HCT116 (cell line): ENCODE results near the gene MBTPS1. TPM values are rescaled to one million over a fixed set of nuclear protein-coding genes. Genes with fewer than 3 reads are reported as not detected.

ENCODE experiments used
- ATAC-seq: fragments of 200-7000 bp; cut with Tn5 transposase; 2 replicates; pipeline ENCODE4 v1.9.1; 2020; ENCODE audit warnings: mild to moderate bottlenecking, moderate library complexity
- BruUV-seq: library from RNA; stranded (reverse); fragments of 400-500 nt; replicated peaks from 2 replicates; lab custom pipeline; 2021; lab: Mats Ljungman, UMichigan
- CTCF ChIA-PET: fragments of 300-600 bp; sonication (Branson Sonifier 250); formaldehyde crosslinking; loops from one replicate; lab custom pipeline; 2021; ENCODE audit warnings: antibody characterized with exemption; lab: Charles Lee
- POLR2A ChIA-PET: fragments of 300-600, 350-600 bp; sonication (Branson Sonifier 250); formaldehyde crosslinking; loops from one replicate; lab custom pipeline; 2021; ENCODE audit warnings: antibody characterized with exemption; lab: Charles Lee
- RAD21 ChIA-PET, 2 experiments: fragments of 300-600 bp; sonication (Branson Sonifier 250); formaldehyde crosslinking; loops; one replicate each; lab custom pipeline; 2023; ENCODE audit warnings: low total read pairs in 2 of 2; ENCODE audit not compliant: uncharacterized antibody in 2 of 2, unreplicated experiment in 2 of 2, low non-redundant PET in 1 of 2; lab: Charles Lee
- DNase-seq: peaks from one replicate; pipeline ENCODE4 v3.0.0-alpha.2; 2010; ENCODE audit warnings: low read depth, low spot score
- H2AFZ ChIP-seq: fragments of 200-600 bp; shearing (Covaris generic), sonication (generic); 2 replicates; pipeline ENCODE4 v1.6.1; 2017; ENCODE audit warnings: low read depth, mixed run types, mixed read lengths, antibody characterized with exemption, low read length; ENCODE audit not compliant: poor library complexity, severe bottlenecking
- H3K27ac ChIP-seq: 2 replicates; pipeline ENCODE4 v1.5.1; 2012; ENCODE audit warnings: low read depth, low read length
- H3K27me3 ChIP-seq: fragments of 200-600 bp; sonication (generic); 2 replicates; pipeline ENCODE4 v1.6.1; 2016; ENCODE audit warnings: mixed run types, low read length, mixed read lengths; ENCODE audit not compliant: insufficient read depth
- H3K36me3 ChIP-seq, 2 experiments: fragments of 200-500 bp in 1 of 2; fragments of 200-600 bp in 1 of 2; sonication (Bioruptor generic) in 1 of 2; sonication (generic) in 1 of 2; 2 replicates each; pipeline versions ENCODE4 v1.5.1 to v1.6.1; 2014 to 2016; ENCODE audit warnings: low read length in 2 of 2, inconsistent platforms in 1 of 2, mixed read lengths in 1 of 2, mixed run types in 1 of 2; ENCODE audit not compliant: insufficient read depth in 2 of 2, control insufficient read depth in 1 of 2
- H3K4me1 ChIP-seq, 2 experiments: fragments of 200-600 bp in 1 of 2; sonication (generic) in 1 of 2; 2 replicates each; pipeline versions ENCODE4 v1.5.1 to v1.6.1; 2012 to 2017; ENCODE audit warnings: low read length in 2 of 2, inconsistent platforms in 1 of 2, mild to moderate bottlenecking in 1 of 2, mixed read lengths in 1 of 2, mixed run types in 1 of 2, moderate library complexity in 1 of 2; ENCODE audit not compliant: insufficient read depth in 2 of 2, control insufficient read depth in 1 of 2
- H3K4me2 ChIP-seq: fragments of 200-600 bp; sonication (generic); 2 replicates; pipeline ENCODE4 v1.6.1; 2017; ENCODE audit warnings: mixed run types, low read length, mixed read lengths
- H3K4me3 ChIP-seq, 2 experiments: fragments of 200-600 bp in 1 of 2; sonication (generic) in 1 of 2; replicated peaks in 1 of 2; 2 replicates each; pipeline ENCODE4 v1.5.1; 2011 to 2016; ENCODE audit warnings: low read length in 2 of 2, control low read depth in 1 of 2, low read depth in 1 of 2, mild to moderate bottlenecking in 1 of 2, mixed read lengths in 1 of 2, mixed run types in 1 of 2
- H3K79me2 ChIP-seq: fragments of 200-600 bp; sonication (generic); 2 replicates; pipeline ENCODE4 v1.6.1; 2017; ENCODE audit warnings: mild to moderate bottlenecking, mixed run types, low read length, moderate library complexity, mixed read lengths; ENCODE audit not compliant: insufficient read depth
- H3K9ac ChIP-seq: fragments of 200-600 bp; sonication (generic); 2 replicates; pipeline ENCODE4 v1.6.1; 2016; ENCODE audit warnings: low read length, mixed read lengths
- H3K9me2 ChIP-seq: fragments of 200-600 bp; sonication (generic), shearing (Covaris generic); 2 replicates; pipeline ENCODE4 v1.6.1; 2017; ENCODE audit warnings: mixed run types, mild to moderate bottlenecking, moderate library complexity; ENCODE audit not compliant: insufficient read depth
- H3K9me3 ChIP-seq, 2 experiments: fragments of 200-500 bp in 1 of 2; fragments of 200-600 bp in 1 of 2; sonication (Bioruptor generic) in 1 of 2; sonication (generic) in 1 of 2; 2 replicates each; pipeline ENCODE4 v1.6.1; 2014 to 2017; ENCODE audit warnings: low read length in 2 of 2, mixed read lengths in 2 of 2, inconsistent platforms in 1 of 2, low read depth in 1 of 2, mild to moderate bottlenecking in 1 of 2, mixed run types in 1 of 2, moderate library complexity in 1 of 2; ENCODE audit not compliant: control insufficient read depth in 1 of 2, insufficient read depth in 1 of 2
- H4K20me1 ChIP-seq: fragments of 200-600 bp; sonication (generic), shearing (Covaris generic); 2 replicates; pipeline ENCODE4 v1.6.1; 2017; ENCODE audit warnings: mixed run types, mild to moderate bottlenecking, moderate library complexity; ENCODE audit not compliant: insufficient read depth
- ATF3 ChIP-seq: IDR thresholded peaks from 2 replicates; pipeline ENCODE4 v1.6.1; 2012
- CBX3 ChIP-seq: IDR thresholded peaks from 2 replicates; pipeline ENCODE4 v1.6.1; 2012; ENCODE audit warnings: low read depth
- CEBPB ChIP-seq: IDR thresholded peaks from 2 replicates; pipeline ENCODE4 v1.6.1; 2012; ENCODE audit warnings: low read depth
- CTCF ChIP-seq, 3 experiments: fragments of 200-600 bp in 1 of 3; sonication (generic) in 1 of 3; IDR thresholded peaks in 2 of 3; conservative IDR thresholded peaks in 1 of 3; 2 replicates each; pipeline ENCODE4 v1.5.1; 2012 to 2017; ENCODE audit warnings: low read depth in 2 of 3, low read length in 2 of 3, antibody characterized with exemption in 1 of 3, borderline replicate concordance in 1 of 3, control low read depth in 1 of 3, mild to moderate bottlenecking in 1 of 3, mixed read lengths in 1 of 3, mixed run types in 1 of 3, moderate library complexity in 1 of 3; ENCODE audit not compliant: insufficient read depth in 1 of 3
- ELF1 ChIP-seq: IDR thresholded peaks from 2 replicates; pipeline ENCODE4 v1.6.1; 2012; ENCODE audit warnings: low read depth, borderline replicate concordance
- EZH2 ChIP-seq: fragments of 200-600 bp; sonication (generic); IDR thresholded peaks from 2 replicates; pipeline ENCODE4 v1.6.1; 2017; ENCODE audit warnings: antibody characterized with exemption, mixed run types
- FOSL1 ChIP-seq: IDR thresholded peaks from 2 replicates; pipeline ENCODE4 v1.6.1; 2012; ENCODE audit warnings: low read depth
- POLR2A ChIP-seq: IDR thresholded peaks from 2 replicates; pipeline ENCODE4 v1.7.0; 2011; ENCODE audit warnings: borderline replicate concordance; ENCODE audit not compliant: insufficient read depth, insufficient read length; ENCODE audit errors: extremely low read depth
- POLR2AphosphoS5 ChIP-seq: IDR thresholded peaks from 2 replicates; pipeline ENCODE4 v1.6.1; 2011; ENCODE audit warnings: mild to moderate bottlenecking, low read depth, low read length, moderate library complexity
- RAD21 ChIP-seq: IDR thresholded peaks from 2 replicates; pipeline ENCODE4 v1.6.1; 2012; ENCODE audit warnings: low read depth, mild to moderate bottlenecking
- REST ChIP-seq: IDR thresholded peaks from 2 replicates; pipeline ENCODE4 v1.6.1; 2012; ENCODE audit warnings: low read depth
- SIN3A ChIP-seq: IDR thresholded peaks from 2 replicates; pipeline ENCODE4 v1.6.1; 2012; ENCODE audit warnings: low read depth
- SRF ChIP-seq: IDR thresholded peaks from 2 replicates; pipeline ENCODE4 v1.6.1; 2012; ENCODE audit warnings: low read depth
- ZFX ChIP-seq: fragments of 450-650 bp; IDR thresholded peaks from 2 replicates; pipeline ENCODE4 v1.6.1; 2017
- ZNF274 ChIP-seq: fragments of 200-500 bp; sonication (Bioruptor generic); IDR thresholded peaks from 2 replicates; pipeline ENCODE4 v1.6.1; 2014; ENCODE audit warnings: mild to moderate bottlenecking, low read depth, low read length, inconsistent platforms
- intact Hi-C: fragments of 100-400 bp; cut with micrococcal nuclease; formaldehyde crosslinking; loops from 2 replicates; pipeline ENCODE4 v1.10.0; 2022
- total RNA-seq: library from RNA; stranded (reverse); gene quantifications from one replicate; pipeline ENCODE4 v1.2.1, GENCODE V29; 2021; ENCODE audit not compliant: unreplicated experiment

MBTPS1 gene
- total RNA-seq, 1 experiment from 2014 or later = 111 TPM

GRCh38 chr16:84016477-84016876 lies 100.3 kb downstream of the MBTPS1 start:
- H3K9me3 ChIP-seq = peaks cover 8 to 14% of the 10 kb centered on the region in 2 experiments; a peak in 2 of 4 replicates
- POLR2A ChIA-PET = no interaction called here
- no peaks in the 10 kb centered on the region for H3K79me2 ChIP-seq
- H3K9me2 ChIP-seq = no peaks in the 10 kb centered on the region
- H3K9ac ChIP-seq = no peak overlapping the region
- no peaks in the 10 kb centered on the region for H4K20me1 ChIP-seq
- CTCF ChIA-PET = no interaction called here
- H3K27me3 ChIP-seq = no peaks in the 10 kb centered on the region
- DNase-seq = no peak
- ATAC-seq = no peak
- no peak for TF ChIP-seq ATF3
- TF ChIP-seq CTCF (IDR thresholded peaks at IDR 0.05 in 2 of 3, conservative IDR thresholded peaks at IDR 0.05 in 1 of 3; ENCODE audit: borderline replicate concordance in 1 of 3, insufficient read depth in 1 of 3, low read depth in 2 of 3, low read length in 2 of 3) = no peak
- TF ChIP-seq RAD21 = no peak
- no peak for TF ChIP-seq EZH2
- TF ChIP-seq SIN3A = no peak
- TF ChIP-seq POLR2AphosphoS5 = no peak
- TF ChIP-seq CEBPB = no peak
- TF ChIP-seq FOSL1 = no peak
- TF ChIP-seq REST = no peak
- no peak for TF ChIP-seq POLR2A
- no peak for TF ChIP-seq SRF
- TF ChIP-seq CBX3 = no peak
- TF ChIP-seq ZNF274 = no peak
- TF ChIP-seq ELF1 = no peak
- no peak for TF ChIP-seq ZFX
- no peaks in the 10 kb centered on the region for H3K36me3 ChIP-seq
- no TSS peak for BruUV-seq
- no peak overlapping the region for H3K4me2 ChIP-seq
- no peak overlapping the region for H2AFZ ChIP-seq
- RAD21 ChIA-PET = no interaction called here
- H3K4me3 ChIP-seq = no peak overlapping the region
- peaks cover 11 to 21% of the 10 kb centered on the region in 2 experiments for H3K4me1 ChIP-seq
- intact Hi-C loops = no loop called here
- H3K27ac ChIP-seq = no peak overlapping the region
